HG03159 (cell line): Measurements from ENCODE around the gene PACRG.

Experiments
- ATAC-seq: cut with Tn5 transposase; IDR thresholded peaks from one replicate; pipeline ENCODE4 v1.9.1; 2021; ENCODE audit warnings: mild to moderate bottlenecking, moderate library complexity; ENCODE audit not compliant: unreplicated experiment

PACRG gene

GRCh38 chr6:163126741-163127140 is 399.0 kb downstream of the PACRG start:
- no peak for ATAC-seq

DNA sequence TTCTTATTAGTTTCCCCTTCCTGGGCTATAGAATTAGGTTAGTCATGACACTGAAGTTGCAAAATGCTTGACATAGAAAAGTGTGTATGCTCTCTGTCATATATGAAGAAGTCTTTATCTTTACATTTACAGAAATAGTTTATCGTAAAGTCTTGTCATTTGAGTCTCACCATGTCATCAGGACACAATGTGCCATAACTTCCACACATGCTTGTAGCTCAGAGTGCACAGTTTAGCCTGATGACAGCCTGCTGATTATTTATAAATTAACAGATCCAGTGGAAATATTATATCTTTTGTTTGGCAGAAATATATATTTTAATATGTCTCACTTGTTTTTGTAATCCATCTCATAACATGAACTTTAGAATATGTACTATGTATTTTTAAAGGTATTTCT is 399.8 kb downstream of the PACRG start:
- no peak for ATAC-seq

DNA sequence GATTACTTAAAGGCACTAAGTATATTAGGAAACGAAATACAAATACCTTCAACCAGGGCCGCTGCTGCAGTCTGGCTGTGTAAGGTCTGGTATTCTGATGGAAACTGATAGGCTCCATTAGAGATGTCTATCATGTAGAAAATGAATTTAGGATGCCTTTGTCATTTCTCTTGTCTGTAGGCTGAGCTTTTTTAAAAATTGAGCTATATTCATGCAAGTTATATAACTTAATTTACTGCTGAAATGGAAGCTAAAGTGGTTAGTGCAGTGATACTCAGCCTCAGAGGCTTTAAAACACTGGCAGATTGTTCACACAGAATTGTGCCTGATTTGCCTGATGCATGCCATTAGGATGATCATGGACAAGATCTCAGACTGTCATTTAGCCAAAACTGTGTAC is 400.6 kb downstream of the PACRG start:
- ATAC-seq = no peak

GRCh38 chr6:163132050-163132750 is 404.4 kb downstream of the PACRG start:
- ATAC-seq = no peak

DNA sequence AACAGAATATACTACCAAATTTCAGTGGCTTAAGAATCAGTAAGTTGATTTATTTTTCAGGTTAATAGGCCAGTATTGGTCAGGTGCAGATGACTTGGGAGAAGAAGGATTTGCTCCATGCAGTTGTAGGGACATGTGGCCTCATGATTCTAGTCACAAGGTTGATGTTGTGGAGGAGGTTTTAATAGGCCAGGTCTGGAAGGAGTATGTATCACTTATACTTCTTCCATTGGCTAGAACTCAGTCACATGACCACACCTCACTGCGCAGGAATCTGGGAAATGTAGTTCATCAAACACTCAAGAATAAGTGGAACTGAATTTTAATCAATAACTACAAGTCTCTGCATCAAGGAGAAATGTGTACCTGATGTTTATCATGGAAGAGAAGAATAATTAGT is 405.2 kb downstream of the PACRG start:
- no peak for ATAC-seq

DNA sequence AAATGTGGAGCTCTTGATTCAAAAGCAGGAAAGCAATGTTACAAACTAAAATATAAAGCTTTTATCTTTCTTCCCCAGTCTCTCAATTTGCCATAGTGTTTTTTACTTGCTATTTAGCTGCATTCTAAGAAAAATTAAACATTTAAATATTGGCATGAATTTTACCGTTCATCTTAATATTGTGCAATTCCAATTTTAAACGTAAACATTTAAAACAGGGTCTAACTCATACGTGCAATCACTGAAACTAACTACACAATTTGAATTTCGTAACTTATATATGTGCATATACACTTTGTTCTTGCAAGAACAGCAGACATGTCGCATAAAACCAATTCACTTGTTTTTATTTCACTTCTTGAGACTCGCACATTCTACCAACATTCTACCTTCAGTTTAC is 405.9 kb downstream of the PACRG start:
- no peak for ATAC-seq

- ATAC-seq = no peak
Observed at GRCh38 chr6:163136681-163137397, 409.1 kb downstream of the PACRG start.

DNA sequence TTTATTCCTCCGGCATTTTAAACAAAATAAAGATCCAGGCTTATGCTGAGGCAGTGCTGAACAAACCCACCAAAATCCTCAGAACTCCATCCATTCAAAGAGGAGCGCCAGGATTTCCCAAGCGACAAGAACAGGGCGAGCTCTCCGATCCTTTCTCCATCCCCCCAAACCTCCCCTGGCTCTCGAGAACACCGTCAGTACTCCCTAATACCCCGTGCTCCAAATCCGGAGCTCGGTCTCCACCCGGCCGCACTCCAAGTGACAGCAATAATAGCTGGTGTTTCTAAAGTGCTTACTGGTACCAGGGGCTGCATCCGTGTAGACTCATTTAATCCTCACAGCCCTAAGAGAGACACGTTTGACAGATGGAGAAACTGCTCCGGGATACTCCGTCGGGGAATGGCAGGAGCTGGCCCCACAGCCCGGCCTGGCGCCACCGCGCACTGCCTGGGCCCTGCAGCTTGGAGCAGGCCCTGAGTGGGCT is 409.7 kb downstream of the PACRG start:
- ATAC-seq = no peak

DNA sequence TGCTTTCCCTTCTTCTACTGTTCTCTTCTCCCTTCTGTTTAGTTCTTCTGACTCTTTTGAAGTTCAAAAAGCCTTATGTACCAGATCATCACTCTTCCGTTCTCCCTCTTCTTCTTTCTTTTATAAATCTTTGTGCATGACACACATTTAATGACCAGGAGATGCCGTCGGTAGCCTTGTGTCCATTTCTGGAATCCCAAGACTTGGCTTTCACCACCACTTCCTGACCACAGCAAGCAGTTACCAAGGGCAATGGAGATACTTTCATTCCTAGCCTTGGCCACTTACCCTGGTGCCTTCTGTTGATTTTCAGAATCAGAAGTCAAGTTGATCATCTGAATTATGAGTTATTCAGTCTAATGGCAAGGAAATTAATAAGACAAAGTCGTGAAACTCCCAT is 418.3 kb downstream of the PACRG start:
- no peak for ATAC-seq

- ATAC-seq = no peak
Observed at GRCh38 chr6:163147994-163148393, 420.2 kb downstream of the PACRG start.

DNA sequence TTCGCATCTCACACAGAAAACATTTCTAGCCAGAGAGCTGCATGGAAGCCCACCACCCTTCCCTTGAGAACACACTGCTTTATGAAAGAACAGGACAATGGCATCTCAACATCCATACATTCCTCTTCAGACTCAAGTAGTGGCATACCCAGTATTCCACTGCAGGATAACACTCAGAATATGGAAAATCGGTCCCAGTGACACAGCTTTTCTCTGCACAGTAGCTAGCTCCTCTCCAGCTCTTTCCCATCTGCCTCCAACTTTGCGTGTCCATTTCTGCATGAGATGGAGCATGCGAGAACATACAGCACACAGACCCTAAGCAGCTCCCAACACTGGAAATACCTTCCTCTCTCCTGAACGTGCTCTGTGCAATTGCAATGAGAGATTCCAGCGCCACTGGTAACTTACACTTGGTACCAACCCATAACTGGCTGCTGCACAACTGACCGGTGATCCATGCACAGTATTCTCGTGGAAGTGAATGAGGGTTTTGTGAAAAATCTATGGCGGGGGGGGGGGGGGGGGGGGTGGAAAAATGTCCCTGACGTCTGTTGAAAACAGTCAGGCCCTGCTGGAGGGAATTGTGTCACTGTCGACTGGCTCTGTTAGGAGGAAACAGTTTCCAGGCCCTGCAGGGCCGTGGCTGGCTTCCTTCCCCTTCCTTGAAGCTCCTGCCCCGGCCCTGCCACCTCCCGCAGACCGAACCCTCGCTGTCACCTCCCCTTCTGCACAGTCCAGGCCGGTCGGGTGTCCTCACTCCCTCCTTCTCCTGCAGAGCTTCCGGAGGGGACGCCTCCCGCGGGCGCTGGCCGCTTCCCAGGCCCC is 420.9 kb downstream of the PACRG start:
- ATAC-seq = no peak

- ATAC-seq = no peak
Observed at GRCh38 chr6:163149279-163149848, 421.6 kb downstream of the PACRG start.

GRCh38 chr6:163151212-163151611 is 423.4 kb downstream of the PACRG start:
- no peak for ATAC-seq

GRCh38 chr6:163152701-163153100 is 424.9 kb downstream of the PACRG start:
- no peak for ATAC-seq

DNA sequence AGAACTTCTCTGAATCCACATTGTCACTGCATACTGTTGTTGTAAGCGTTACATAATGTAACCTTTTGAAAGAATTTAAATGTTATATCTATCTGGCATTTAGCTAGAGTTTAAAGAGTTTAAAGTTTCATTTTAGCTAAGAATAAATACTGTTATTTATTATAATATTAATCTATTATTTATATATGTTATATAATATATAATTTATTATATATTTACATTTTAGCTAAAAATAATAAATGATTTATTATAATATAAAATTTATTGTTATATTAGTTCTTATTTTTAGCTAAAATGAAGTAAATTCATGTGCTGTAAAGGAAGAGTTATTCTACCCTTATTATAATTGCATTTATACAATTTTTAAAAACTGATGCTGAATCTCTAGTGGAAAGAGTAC is 431.3 kb downstream of the PACRG start:
- ATAC-seq = no peak

DNA sequence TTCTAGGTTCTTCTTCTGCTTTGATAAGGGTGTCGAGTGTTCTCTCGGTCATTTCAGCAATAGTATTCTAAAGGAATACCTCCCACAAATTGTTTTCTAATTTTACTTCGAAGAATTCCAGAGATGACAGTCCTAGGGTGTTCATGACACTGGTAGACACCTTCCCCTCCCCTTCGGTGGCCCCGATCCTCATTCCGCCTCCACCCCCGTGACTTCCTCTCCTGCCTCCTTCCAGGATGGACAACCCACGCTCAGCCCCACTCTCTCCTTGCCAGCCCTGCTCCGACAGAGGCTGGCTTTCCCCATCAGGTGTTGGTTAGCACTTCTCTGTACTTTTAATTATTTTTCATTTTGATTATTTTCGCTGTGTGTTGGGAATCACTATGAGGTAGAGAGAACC is 431.9 kb downstream of the PACRG start:
- ATAC-seq = no peak

DNA sequence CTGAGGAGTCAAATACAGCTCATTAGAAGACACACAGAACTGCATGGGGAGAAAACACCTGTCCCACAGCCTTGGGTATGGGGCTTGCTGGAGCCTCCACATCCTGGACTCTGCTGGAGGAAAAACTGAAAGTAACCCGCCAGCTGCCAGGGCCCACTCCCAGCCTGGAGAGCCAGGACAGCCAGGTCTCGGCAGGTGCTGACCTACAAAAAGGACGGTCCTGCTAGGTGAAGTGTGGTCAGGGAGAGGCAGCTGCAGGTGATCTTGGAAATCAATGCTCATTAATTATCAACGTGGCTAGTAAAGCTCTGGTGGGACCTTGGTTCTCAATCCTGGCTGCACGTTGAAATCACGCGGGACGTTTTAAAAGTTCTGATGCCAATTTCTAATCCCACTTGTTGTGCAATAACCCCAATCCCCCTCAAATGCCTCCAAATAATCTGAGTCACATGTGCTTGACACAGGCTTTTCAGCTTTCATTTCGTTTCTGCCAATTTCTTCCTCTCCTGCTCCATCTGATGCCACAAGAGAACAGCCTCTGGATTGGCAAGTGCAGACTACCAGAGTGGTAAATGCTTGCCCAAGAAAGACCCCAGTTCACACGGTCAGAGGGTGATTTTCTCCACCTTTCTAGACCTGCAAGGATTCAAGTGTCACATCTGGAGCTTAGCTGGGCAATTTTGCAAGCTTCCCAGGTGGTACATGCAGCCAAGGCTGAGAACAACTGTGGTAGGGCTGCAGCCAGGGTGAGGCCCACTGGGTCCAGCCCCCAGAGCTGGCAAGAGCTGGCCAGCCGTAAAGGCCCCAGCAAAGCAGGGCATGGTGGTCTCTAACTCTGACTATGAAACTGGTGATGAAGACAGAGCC is 434.5 kb downstream of the PACRG start:
- ATAC-seq = no peak

DNA sequence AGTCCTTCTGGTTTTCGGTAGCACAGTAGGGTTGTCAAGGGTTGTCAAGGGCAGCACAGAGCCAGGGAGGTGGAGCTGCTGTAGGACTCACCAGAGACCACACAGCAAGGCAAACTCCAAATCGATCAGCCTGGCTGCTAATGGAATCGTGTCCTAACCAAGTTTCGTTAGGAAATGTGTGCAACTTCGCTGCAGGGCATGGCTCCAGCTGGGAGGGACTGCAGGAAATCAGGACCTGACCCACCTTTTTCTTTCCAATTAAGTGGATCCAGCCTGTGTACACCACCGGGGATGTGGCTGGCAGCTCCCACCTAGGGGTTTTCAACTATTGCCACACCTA is 435.1 kb downstream of the PACRG start:
- no peak for ATAC-seq

DNA sequence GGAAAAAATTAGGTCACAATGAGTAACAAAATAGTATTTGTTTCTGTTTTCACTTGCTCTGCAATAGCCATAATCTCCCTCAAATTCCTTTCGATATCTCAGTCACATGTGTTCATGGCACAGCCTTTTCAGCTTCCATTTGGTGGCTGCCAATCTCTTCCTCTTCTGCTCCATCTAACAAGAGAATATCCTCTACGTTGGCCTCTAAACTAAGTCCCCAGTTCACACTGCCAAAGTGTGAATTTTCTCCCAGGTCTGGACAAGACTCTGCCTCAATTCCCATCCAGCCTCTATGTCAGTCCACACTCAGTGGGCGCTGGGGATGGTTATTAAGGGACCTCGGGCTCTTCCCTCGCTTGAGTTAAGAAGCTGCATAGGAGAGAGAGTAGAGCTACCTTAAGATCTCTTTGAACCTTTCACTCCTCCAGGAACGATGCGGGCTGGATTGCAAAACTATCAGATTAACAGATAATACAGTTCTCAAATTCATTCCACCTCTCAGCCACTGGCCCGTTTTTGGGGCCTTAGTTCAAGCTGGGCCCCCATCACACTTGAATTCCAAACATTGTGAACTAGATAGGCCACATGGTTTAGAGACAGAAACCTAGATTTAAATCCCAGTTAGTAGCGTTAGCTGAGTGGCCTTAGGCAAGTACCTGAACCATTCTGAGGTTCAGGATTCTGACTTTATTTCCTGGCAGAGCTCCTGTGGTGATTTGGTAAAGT is 436.6 kb downstream of the PACRG start:
- ATAC-seq = no peak
